ENCODE data around the gene DRC3.
"Not testable (repeated sequence)": the region's sequence is repeated elsewhere in the genome, so short reads cannot be mapped to it uniquely, and the experiment has no call there.

DRC3 gene

DNA sequence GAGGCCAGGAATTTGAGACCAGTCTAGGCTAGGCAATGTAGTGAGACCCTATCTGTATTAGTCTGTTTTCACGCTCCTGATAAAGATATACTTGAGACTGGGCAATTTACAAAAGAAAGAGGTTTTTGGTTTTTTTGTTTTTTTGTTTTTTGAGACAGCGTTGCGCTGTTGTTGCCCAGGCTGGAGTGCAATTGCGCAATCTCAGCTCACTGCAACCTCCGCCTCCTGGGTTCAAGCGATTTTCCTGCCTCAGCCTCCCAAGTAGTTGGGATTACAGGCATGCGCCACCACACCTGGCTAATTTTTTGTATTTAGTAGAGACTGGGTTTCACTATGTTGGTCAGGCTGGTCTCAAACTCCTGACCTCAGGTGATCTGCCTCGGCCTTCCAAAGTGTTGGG is 23.2 kb downstream of the DRC3 start:
- not testable (repeated sequence) for DNase-seq

DNA sequence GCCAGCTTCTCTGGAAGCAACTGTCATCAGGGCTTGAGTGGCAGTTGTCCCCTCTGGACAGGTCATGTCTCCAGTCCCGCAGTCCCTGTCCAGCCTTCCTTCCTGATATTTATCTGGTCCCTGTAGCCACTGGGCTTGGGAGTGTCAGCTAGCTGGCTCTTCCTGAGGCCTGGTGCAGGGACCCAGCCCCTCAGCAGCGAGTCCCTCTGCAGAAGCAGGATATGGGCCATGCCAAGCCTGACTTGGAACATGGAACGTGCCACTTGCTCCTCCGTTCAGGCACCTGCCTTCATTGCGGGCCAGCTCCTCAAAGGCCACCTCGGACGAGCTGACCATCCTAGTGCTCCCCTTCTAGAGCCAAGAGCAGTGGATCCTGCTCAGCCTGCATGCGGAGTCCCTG is 26.3 kb downstream of the DRC3 start:
- no peak for DNase-seq

DNA sequence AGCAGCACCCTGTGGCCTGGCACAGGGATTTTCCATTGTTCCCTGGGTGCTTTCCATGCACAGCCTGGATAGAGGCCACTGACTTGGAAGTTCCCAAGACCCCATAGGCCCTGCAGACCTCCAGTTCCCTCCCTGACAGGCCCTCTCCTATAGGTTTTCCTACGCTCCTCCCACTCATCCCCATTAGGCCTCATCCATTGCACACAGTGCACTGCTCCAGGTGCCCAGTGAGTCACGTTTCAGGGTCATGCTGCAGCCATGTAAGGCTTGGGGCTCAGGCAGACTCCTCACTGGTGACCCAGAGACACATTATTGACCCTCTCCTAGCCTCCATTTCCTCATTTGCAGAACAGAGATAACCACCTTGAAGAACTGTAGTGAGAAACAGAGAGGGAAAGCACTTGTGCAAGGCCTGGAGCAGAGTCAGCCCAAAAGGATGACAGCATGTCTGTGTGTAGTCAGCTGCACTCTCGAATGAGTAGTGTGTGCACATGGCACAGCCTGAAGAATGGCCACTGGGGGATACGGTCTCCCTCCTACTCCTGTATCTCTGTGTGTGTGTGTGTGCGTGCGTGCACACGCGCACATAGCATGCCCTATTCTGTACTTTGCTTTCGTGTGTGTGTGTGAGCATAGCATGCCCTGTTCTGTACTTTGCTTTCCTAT is 26.8 kb downstream of the DRC3 start:
- no peak for DNase-seq

DNA sequence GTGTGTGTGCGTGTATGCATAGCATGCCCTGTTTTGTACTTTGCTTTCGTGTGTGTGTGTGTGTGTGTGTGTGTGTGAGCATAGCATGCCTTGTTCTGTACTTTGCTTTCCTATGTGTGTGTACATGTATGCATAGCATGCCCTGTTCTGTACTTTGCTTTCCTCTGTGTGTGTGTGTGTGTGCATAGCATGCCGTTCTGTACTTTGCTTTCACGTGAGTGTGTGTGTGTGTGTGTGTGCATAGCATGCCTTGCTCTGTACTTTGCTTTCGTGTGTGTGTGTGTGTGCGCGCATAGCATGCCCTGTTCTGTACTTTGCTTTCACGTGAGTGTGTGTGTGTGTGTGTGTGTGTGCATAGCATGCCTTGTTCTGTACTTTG is 27.4 kb downstream of the DRC3 start:
- no peak for DNase-seq

DNA sequence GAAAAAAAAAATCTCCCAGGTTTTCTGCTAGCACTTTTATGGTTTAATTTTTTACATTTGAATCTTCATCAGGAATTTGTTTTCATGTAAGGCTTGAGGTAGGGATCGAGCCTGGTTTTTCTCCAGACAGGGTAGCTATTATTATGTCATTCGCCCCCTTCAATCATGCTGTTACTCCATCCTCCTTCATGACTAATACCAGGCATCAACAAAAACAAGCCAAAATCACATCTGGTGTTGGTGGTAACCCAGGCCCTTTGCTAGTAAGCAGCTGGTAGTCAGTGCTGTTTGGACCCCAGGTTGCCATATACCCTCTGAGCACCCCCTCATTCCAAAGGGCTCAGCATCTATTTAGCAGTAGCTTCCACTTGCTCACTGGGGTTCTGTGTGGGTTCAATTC is 29.5 kb downstream of the DRC3 start:
- DNase-seq: no peak

DNA sequence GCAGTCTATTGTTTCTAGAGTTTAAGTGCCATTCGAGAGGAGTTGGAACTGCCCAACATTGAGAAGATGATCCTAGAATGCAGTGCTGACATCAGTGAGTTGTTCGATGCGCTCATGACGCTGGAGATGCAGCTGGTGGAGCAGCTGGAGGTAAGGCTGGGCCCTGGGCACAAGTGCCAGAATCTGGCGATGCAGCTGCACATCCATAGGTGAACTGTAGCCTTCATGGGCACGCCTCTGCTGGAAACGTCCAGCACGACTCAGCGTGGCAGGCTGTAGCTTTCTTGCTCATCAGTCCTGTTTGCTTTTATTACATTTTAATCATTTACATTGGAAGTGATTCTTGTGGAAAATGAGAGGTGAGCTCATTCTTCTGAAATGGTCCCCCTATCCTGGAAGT is 31.7 kb downstream of the DRC3 start:
- peak; percentile 43 for DNase-seq

DNA sequence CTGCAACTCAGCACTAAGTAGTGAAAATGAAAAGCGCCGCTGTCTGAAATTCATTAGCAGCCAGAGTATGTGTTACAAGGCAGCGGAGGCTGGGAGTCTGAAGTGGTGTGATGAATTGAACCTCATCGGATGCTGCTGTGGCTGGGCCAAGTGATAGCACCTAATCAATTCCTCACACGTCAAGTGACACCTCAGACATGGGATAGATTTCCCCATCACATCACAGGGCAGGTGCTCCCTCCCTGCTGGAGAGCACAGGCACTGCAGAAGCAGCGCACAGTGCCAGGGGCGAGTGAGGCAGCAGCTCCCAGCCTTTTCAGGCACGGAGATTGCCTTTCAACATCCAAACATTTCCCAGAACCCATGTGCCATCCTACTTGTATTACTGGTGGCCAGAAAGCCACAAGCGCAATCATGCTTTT is 32.2 kb downstream of the DRC3 start:
- no peak for DNase-seq

DNA sequence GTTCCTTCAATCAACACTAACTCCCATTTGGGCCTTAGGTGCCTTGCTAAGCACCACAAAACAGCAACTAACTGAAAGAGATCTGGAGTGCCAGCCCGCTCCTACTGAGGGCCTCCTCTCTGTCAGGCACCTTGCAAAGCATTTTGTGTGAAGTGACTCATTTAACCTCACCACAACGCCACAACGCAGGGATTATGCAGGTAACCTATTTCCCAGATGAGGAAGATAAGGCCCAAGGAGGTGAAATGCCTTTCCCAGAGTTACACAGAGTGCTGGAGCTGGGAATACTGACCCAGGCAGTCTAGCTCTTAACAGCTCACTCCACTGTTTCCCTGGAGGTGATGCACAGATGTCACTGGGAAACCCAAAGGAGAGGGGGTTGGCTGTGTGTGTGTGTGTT is 32.8 kb downstream of the DRC3 start:
- no peak for DNase-seq

DNA sequence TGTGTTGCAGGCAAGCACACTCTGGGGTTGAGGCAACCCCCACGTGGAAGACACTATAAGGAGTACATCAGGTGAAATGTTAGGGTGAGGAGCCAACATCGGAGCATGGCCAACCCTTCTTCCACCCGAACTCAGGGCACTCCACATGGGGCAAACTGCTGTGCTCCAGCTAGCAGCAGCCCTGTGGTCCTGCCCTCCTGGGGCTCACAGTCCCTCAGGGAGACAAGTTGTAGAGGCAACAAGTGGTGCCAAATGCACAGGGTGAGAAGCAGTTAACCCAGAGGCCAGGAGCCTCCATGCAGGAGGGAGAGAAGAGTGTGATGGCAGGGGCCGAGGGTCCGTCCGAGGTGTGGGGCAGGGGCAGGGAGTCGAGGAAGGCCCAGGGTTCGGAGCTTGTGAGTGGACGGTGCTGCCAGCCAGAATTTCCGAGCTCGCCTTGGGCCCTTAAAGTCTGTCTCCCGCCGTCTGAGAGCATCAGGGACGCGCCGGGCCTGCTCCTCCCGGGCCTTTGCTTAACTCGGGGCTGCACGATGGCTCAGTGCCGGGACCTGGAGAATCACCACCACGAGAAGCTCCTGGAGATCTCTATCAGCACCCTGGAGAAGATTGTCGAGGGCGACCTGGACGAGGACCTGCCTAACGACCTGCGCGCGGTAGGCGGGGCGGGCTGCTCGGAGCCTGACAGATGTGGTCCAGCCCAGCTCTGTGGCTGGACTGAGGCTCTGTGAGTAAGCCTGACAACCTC is 34.0 kb downstream of the DRC3 start:
- no peak for DNase-seq

DNA sequence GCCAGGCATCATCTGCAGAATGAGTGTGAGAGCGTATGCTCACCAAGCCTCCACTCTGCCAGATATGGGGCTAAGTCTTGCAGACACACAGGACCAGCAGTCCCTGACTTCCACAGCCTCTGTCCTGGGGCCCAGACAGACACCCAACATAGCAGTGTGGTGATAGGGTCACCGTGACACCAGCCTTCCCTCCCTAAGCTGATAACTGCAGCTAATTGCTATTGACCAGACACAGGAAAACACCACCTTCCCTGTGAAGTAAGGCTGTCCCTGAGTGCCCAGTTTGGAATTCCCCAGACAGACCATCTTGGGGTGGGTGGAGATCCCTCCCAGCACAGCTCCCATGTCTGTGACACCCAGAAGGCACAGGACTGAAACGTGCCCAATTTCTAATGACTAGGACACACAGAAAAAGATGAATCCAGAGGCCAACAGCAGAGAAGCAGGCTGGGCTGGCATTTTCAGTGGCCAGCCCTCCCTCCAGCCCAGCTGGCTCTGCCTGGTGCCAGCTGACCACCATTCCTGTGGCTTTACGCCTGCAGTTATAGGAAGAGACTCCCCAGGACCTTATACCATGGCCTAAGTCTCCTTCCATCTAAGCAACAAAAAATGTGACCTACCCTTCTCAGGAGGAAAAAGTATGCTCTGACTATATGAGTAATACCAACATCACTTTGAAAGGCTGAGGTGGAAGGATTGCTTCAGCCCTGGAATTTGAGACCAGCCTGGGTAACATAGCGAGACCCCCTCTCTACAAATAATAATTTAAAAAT is 36.0 kb downstream of the DRC3 start:
- no peak for DNase-seq

DNA sequence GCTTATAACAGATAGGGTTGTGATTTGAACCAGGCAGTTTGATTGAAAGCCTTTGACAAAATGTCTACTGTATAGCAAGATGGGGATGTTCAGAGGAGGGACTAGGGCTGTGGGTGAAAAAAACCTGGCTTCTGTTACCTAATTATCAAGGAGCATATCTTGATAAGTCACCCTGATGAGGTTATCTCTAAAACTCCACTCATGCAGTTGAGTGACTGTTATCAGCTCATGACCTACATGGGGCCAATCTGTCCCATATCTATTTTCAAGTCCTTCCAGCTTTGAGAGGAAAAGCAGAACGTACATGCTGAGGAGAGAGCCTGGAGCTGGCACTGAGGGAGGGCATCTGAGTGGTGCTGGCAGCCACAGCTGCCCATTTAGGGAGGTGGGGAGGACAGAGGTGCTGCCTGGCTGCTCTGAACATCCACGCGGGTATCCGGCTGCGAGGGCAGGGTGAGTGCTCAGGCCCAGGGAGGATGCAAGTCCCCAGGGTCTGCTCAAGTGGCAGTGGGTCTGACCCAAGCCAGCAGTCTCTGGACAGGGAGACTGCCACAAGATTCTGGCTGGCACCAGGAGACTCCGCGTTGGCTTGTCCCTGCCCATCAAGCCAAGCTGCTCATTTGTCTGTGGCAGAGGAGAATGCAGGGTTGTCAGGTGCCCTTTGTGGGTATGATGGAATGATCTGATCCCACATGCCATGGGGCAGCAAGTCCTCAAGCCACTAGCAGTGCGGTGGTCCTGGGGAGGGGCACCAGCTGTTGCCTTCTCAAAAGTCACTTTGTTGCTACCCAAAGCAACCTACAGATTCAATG is 37.2 kb downstream of the DRC3 start:
- DNase-seq: no peak

DNA sequence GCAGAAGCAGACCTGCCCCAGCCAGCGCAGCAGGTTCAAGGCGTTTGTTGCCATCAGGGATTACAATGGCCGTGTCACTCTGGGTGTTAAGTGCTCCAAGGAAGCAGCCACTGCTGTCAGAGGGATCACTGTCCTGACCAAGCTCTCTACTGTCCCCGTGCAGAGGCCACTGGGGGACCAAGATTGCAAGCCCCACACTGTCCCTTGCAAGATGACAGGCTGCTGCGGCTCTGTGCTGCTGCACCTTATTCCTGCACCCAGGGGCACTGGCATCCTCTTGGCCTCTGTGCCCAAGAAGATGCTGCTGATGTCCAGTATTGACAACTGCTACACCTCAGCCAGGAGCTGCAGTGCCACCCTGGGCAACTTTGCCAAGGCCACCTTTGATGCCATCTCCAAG is 38.6 kb downstream of the DRC3 start:
- DNase-seq: no peak

DNA sequence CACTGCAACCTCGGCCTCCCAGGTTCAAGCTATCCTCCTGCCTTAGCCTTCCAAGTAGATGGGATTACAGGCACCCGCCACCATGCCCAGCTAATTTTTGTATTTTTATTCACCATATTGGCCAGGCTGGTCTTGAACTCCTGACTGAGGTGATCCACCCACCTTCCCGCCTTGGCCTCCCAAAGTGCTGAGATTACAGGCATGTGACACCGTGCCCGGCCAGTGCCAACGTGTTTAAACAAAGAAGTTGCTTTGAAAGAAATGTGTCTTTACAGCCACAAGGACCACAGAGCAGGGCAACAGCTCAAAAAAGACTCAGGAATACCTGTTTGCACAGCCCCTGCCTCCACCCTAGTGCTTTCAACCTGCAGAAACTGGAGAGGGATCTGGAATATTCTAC is 41.3 kb downstream of the DRC3 start:
- no peak for DNase-seq

DNA sequence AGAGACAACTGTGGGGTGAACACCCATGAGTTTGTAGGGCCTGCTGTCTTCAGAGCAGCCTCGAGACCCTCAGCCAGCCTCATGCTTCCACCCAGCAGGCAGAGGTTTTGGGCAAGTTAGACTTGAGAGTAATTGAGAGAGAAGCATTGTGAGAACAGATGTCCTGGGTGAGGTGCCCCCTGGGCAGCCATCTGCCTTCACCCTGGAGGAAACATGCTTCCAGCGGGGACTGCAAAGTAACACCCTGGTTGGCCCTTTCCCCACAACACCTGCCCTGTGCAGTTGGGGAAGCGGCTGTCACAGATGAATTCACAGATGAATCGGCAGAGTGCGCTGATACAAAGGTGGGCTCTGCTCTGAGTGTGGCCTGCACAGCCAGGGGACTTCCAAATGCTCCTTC is 42.9 kb downstream of the DRC3 start:
- no peak for DNase-seq

DNA sequence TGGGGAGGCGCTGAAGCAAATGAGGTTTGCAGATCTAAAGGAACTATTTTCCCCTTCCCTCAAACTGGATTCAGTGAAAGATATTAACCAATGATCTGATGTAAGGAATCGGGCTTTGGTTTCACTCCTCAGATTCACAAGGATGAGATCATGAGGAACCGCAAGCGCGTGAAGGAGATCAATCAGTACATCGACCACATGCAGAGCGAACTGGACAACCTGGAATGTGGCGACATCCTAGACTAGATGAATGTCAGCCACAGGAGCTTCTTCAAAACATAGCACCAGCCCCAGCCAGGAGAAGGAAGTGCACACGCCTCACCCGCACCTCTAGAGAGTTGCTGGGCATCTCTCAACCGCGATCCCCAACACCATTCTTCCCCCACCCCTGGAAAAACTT is 43.8 kb downstream of the DRC3 start:
- DNase-seq: no peak

DNA sequence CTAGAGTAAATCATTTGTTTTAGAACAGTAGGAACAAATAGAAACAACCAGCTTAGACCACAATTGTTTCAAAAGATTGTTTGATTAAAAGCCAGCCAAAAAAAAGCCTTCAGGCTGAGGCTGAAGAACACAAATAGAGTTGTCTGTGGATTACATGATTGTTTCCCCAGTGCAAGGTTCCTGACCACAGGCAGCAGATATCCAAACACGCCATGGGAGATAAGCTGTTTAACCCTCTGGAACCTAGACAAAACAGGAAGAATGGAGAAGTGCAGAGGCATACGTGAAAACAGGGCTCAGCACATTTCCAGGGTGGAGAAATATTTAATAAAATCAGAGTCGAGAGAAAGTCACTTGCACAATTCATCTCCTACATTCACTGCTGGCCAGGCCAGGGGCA is 45.3 kb downstream of the DRC3 start:
- no peak for DNase-seq

DNA sequence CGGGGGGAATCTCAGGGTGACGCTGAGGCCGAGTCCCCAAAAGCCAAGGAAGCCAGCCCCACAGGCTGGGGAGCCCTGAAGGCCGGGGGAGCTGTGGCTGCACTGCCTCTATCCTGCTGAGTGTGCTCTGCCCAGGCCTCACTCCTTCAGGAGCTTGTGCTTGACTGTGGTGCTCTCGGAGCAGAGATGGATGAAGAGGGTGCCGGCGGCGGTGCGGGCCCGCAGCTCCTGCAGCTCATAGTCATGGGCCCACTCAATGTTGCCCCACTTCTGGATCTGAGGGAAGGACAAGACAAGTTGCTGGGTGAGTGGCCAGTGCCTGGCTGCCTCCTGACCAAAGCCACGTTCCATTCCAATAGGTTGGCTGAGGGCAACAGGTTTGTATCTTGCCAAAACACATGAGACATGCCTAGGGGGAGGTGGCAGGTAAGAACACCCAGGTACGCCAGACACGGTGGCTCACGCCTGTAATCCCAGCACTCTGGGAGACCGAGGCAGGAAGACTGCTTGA is 45.8 kb downstream of the DRC3 start:
- no peak for DNase-seq

DNA sequence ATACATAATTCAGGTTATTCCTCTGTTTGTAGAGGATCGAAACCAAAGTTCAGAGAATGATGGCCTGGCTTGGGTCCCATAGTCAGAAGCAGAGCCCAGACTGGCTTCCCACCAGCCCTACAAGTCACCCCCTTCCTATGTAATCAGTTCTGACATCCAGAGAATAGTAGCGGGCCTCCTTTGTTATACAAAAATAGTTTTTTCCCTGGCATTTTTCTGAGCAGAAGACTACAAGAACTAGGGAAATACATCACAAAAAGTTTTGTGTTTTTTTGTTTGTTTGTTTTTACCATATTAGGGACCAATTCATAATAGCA is 47.1 kb downstream of the DRC3 start:
- no peak for DNase-seq

DNA sequence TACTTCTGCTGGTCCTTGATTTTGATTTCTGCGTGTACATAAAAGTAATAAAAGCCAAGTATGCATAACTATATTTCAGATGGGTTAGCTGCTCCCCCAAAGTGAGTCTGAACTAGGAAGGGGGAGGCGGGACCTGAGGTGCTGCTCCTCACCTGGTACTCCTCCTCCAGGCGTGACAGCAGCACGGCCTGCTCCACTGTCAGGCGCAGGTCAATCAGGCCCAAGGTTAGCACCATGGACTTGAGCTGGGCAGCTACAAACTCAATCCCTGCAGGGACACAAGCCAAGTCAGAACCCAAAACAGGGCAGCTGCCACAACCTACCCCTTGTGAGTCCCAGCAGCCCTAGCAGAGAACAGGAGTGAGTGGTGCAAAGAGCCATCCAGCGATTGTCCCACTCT is 48.3 kb downstream of the DRC3 start:
- no peak for DNase-seq

DNA sequence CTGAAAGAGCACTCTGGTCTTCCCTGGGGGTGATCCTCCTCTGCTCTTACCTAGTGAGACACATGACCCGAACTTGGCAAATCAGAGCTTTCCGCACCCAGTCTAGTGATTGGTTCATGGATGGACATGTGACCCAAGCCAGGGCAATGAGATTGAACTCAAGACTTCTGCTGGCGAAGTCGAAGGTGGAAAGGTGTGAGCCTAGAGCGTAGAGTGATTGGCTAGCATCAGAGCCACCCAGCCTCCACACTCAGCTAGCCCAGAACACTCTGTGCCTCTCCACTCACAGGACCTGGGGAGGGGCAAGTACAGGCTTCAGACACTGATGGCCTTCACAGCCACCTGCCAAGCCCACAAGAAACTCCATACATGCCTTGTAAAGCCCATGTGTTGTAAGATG is 48.7 kb downstream of the DRC3 start:
- no peak for DNase-seq

DNA sequence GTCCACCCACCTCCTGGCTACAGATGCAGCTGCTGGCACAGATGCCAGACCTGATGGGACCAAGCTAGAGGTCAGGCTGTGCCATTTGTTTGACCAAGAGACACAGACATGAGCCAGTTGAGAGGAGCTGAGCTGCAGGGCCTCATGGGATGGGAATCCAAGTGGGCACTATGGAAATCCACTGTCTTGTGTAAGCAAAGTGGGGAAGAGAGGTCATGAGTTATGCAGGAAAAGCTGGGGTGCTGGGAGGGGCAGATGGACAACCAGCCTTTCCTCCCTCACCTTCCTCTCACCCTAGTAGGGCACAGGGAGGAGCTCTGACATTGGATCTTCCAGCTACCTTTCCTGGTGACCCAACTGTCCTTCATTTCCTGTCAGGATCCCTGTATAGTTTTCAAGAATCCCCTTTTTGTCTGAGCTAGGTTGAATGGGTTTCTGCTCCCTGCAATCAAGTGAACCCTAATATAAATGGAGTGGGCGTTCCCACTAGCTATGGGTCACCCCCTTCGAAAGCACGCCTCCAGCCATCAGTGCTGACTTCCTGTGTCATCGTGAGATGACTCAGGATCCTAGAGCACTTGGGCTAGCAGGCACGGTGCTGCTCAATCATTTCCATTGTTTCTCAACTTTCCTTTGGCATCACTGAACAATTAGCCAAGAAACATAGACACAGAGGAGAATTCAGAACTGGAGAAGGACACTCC is 52.7 kb downstream of the DRC3 start:
- no peak for DNase-seq

DNA sequence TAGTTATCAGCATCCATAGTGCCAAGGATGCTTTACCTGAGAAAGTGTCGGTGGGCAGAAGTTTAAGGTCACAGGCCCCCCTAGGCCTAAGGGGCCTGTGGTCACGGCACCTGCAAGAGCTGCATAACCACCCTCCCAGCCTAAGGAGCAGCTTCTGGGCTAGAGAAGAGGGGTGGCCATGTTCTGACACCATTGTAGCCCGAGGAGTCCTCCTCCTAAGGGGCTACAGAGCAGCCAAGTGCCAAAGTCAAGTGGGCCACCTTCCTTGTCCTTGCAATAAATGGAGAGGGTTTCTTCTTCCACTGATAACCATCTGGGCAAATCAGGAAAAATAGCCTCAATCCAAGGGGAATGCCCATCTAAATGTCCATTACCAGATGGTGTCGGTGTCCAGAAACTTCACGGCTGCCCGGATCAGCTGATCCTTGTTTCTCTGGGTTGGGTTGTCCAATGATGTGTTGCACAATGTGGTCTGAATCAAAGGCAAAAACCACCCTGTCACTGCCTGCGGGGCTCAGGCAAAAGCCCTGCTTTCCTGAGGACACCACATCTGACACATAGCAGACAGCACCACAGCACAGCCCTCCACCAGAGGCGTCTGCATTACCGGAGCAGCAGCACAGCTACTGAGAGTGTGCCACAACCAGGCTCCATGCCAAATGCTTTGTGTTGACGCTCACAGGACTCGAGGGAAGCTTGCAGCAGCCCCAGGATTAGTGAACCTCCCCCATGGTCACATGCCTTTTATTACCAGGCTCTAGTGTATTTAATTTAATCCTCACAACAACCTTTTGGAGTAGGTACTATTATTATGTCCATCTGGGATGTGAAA is 53.5 kb downstream of the DRC3 start:
- peak; percentile 51 for DNase-seq
